ENCODE data around the gene C5orf47.

DNA sequence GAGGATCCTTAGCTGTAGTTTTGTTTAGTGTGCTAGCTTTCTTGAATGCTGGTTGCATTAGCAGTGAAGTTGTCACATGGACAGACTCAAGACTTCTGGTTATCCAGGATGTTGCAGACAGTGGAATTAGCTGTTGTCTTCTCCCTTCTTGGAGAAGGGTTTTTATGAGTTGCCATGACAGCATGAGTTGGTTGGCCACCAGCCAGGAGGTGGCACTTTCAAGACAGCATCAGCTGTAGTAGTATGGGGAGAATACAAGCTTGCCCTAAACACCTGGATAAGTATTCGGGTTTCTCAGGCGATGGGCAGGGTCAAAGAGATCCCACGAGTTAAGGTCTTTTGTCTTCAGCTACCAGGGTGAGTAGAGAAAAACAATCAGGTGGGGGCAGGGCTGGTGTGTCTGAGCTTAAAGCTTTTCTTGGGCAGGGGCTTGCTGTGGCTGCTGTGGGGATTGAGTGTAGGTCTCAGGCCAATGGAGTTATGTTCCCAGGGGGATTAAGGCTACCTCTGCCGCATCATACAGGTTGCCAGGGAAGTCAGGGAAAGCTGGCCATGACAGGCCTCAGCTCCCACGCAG lies 7.7 kb upstream of the C5orf47 start:
- TF ChIP-seq, protein P1, sequence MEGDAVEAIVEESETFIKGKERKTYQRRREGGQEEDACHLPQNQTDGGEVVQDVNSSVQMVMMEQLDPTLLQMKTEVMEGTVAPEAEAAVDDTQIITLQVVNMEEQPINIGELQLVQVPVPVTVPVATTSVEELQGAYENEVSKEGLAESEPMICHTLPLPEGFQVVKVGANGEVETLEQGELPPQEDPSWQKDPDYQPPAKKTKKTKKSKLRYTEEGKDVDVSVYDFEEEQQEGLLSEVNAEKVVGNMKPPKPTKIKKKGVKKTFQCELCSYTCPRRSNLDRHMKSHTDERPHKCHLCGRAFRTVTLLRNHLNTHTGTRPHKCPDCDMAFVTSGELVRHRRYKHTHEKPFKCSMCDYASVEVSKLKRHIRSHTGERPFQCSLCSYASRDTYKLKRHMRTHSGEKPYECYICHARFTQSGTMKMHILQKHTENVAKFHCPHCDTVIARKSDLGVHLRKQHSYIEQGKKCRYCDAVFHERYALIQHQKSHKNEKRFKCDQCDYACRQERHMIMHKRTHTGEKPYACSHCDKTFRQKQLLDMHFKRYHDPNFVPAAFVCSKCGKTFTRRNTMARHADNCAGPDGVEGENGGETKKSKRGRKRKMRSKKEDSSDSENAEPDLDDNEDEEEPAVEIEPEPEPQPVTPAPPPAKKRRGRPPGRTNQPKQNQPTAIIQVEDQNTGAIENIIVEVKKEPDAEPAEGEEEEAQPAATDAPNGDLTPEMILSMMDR (conservative IDR thresholded peaks at IDR 0.05 in 1 of 2, IDR thresholded peaks at IDR 0.05 in 1 of 2; ENCODE audit: low read depth in 1 of 2, low read length in 2 of 2) = no peak
- TF ChIP-seq EZH2 (IDR thresholded peaks at IDR 0.05; ENCODE audit: low read length, missing control alignments) = no peak

Data from fibroblast of lung (primary cell).